Measurements from ENCODE around the gene GJB3.

DNA sequence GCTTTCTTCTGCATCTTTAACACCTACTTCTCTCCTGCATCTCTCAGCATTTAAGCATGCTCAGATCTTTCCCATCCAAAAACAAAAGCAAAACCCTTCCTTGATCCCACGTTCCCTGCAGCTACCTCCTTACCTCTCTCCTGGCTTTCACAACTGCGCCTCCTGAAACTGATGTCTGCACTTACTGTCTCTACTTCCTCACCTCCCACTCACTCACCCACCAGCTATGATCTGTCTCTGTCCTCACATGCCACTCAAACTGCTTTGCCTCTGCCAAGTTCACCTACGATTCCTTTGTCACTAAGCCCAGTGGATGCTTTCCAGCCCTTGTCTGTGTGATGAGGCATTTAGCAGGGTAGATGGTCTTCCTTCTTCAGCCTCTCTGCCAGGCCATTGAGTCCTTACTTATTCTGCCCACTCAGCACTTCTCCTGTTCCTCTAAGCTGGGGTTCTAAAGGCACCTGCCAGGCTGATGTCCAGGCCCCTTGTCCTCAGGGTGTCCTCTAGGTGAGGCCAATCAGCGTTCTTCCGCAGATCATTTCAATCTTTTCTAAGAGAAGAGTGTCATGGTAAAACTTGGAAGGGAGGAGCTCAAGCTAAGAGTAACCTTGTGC, 10.0 kb upstream of the GJB3 start:
- TF ChIP-seq, protein P1, sequence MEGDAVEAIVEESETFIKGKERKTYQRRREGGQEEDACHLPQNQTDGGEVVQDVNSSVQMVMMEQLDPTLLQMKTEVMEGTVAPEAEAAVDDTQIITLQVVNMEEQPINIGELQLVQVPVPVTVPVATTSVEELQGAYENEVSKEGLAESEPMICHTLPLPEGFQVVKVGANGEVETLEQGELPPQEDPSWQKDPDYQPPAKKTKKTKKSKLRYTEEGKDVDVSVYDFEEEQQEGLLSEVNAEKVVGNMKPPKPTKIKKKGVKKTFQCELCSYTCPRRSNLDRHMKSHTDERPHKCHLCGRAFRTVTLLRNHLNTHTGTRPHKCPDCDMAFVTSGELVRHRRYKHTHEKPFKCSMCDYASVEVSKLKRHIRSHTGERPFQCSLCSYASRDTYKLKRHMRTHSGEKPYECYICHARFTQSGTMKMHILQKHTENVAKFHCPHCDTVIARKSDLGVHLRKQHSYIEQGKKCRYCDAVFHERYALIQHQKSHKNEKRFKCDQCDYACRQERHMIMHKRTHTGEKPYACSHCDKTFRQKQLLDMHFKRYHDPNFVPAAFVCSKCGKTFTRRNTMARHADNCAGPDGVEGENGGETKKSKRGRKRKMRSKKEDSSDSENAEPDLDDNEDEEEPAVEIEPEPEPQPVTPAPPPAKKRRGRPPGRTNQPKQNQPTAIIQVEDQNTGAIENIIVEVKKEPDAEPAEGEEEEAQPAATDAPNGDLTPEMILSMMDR (IDR thresholded peaks at IDR 0.05): no peak
- no peak for TF ChIP-seq POLR2A (IDR thresholded peaks at IDR 0.05)
- TF ChIP-seq POLR2AphosphoS5 (IDR thresholded peaks at IDR 0.05): no peak
